ENCODE data around the gene PDE11A. TPM values are rescaled to one million over a fixed set of nuclear protein-coding genes. Genes with fewer than 3 reads are reported as not detected.

The PDE11A gene
- total RNA-seq, 4 donors from 2014 or later = under 0.01 to 0.58 (median under 0.01) TPM; not detected in 1

DNA sequence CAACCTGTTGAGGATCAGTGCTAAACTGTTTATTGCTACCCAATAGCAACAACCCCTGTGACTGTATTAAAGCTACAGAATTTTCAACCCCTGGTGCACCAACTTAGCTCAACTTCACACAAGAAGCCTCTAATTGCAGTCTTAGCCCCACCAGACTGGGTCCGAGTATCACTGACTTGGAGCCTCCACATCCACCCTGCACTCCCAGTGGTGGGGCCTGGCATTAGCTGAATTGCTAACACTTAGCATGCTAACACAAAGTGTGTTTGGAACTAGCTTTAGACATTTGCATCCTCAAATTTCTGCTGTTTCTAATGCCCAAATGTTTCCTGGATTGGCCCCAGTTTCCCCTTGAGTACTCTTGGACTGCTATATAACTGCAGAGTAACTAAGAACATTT is 381.4 kb downstream of the PDE11A start:
- intact Hi-C loops (cut with DNase I) = no loop called here

DNA sequence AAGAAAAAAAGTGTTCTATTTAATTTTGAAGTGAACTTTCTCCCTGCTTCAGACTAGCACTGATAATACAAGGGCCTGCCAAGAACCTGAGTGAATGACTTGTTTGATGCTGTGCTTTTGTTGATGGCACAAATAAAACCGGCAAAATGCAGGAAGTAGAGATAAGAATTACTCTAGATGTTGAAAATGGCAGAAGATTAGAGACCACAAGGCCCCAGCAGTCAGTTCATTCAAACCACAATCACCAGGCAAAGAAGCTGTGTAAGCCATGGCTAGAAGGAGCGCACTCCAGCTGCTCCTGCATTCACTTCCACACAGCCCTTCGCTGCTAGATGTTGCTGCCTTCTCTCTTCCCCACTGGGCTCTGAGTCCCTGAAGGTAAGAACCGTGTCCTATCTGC is 383.0 kb downstream of the PDE11A start:
- H3K36me3 ChIP-seq = no peaks in the 10 kb centered on the region
- no peak for TF ChIP-seq POLR2A (IDR thresholded peaks at IDR 0.05; ENCODE audit: low read depth)
- no peak for TF ChIP-seq POLR2AphosphoS5 (IDR thresholded peaks at IDR 0.05)
- no peak for TF ChIP-seq EP300 (IDR thresholded peaks at IDR 0.05)
- TF ChIP-seq CTCF (IDR thresholded peaks at IDR 0.05) = no peak
- no peaks in the 10 kb centered on the region for H3K9me3 ChIP-seq
- no peaks in the 10 kb centered on the region for H3K4me1 ChIP-seq
- no peak overlapping the region for H3K27ac ChIP-seq (replicated peaks in 1 of 4)
- intact Hi-C loops (cut with DNase I) = no loop called here
- no peaks in the 10 kb centered on the region for H3K27me3 ChIP-seq
- 64% methylated on average over 4 of the region's 4 CpGs for WGBS
- no peak for DNase-seq (ENCODE audit: extremely low spot score)
- no peak overlapping the region for H3K4me3 ChIP-seq

More for the DNA sequence above, 381.4 kb downstream of the PDE11A start:
- 25% methylated on average over 1 of the region's 1 CpG for WGBS
- Histone ChIP-seq H3K27ac (replicated peaks in 1 of 4) (no peak overlapping the region), H3K27me3 (no peaks in the 10 kb centered on the region), H3K4me1 (no peaks in the 10 kb centered on the region), H3K36me3 (no peaks in the 10 kb centered on the region), H3K4me3 (no peak overlapping the region), H3K9me3 (no peaks in the 10 kb centered on the region)
- TF ChIP-seq EP300 (IDR thresholded peaks at IDR 0.05) (no peak), CTCF (IDR thresholded peaks at IDR 0.05) (no peak), POLR2AphosphoS5 (IDR thresholded peaks at IDR 0.05) (no peak), POLR2A (IDR thresholded peaks at IDR 0.05; ENCODE audit: low read depth) (no peak)
- DNase-seq (ENCODE audit: extremely low spot score) = no peak

DNA sequence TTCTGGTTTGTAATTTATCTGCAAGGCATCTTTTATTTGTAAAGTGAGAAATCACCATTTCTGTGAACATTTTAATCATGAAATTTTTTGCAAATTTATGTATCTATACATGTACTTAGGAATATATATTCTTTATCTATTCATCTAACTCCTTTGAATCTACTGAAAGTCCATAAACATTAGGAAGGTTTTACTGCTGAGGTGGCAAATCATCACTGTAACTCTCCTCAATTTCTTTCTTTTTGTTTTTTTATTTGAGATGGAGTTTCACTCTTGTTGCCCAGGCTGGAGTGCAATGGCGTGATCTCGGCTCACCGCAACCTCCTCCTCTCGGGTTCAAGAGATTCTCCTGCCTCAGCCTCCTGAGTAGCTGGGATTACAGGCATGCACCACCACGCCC is 383.7 kb downstream of the PDE11A start:
- TF ChIP-seq POLR2A (IDR thresholded peaks at IDR 0.05; ENCODE audit: low read depth) = no peak
- TF ChIP-seq CTCF (IDR thresholded peaks at IDR 0.05) = no peak
- no peak for TF ChIP-seq POLR2AphosphoS5 (IDR thresholded peaks at IDR 0.05)
- no peak for TF ChIP-seq EP300 (IDR thresholded peaks at IDR 0.05)
- intact Hi-C loops (cut with DNase I) = no loop called here
- 93% methylated on average over 5 of the region's 5 CpGs for WGBS
- Histone ChIP-seq H3K36me3 (no peaks in the 10 kb centered on the region), H3K4me3 (no peak overlapping the region), H3K27me3 (no peaks in the 10 kb centered on the region), H3K27ac (replicated peaks in 1 of 4) (no peak overlapping the region), H3K9me3 (no peaks in the 10 kb centered on the region), H3K4me1 (no peaks in the 10 kb centered on the region)
- DNase-seq (ENCODE audit: extremely low spot score) = no peak

DNA sequence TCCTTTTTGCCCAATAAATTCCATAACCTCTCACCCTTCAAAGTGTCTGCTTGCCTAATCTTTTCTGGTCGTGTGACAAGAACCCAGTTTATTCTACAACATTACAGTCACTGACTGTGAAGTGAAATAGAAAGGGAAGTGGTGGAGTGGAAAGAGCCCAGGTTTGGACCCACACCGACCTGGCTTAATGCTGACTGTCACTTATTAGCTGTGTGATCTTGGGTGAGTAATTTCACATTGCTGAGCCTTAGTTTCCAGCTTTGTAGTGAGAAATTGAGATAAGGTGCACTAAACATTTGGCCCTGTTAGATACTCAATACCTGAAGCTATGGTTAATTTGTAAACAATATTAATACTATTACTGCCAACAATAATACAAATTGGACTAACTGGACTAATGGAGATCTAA is 388.9 kb downstream of the PDE11A start:
- 71% methylated on average over 2 of the region's 2 CpGs for WGBS

DNA sequence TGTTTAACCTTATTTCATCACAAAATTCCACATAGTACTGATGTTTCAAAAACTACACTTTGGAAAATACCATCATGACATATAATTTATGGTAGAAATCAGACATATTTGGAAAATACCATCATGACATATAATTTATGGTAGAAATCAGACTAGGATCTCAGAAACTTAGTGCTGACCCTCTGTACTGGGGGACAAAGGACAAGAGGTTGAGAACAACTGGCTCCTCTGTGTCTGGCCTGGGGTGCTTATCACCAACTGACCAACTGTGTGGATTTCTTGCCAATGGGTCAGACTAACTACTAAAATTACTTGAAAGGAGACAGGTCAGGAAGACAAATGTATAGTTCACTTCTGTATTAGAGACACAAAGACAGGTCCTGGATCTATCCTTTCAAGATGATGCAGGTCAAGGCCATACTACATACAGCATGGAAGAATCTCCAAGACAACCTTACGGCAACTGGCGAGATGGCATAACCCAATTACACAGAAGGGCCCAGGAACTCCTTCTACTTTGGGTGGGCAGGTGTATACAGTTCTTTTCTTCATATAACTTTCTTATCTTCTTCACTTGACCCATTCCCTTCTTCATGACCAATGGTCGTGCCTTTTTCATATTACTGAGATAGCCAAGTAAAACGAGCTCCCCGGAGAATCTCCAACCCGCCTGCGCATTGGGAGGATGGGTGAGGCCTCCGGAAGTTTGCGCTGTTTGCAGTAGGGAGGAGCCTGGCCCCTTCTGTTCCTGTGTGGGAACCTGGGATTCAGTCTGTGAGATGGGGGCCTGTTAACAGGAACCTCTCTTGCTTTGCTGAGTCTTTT is 389.5 kb downstream of the PDE11A start:
- WGBS = 90% methylated on average over 9 of the region's 9 CpGs
- intact Hi-C loops (cut with DNase I) = no loop called here

More for the DNA sequence above, 388.9 kb downstream of the PDE11A start:
- TF ChIP-seq EP300 (IDR thresholded peaks at IDR 0.05) (no peak), POLR2A (IDR thresholded peaks at IDR 0.05; ENCODE audit: low read depth) (no peak)
- Histone ChIP-seq H3K27me3 (no peaks in the 10 kb centered on the region), H3K27ac (replicated peaks in 1 of 4) (no peak overlapping the region), H3K4me3 (no peak overlapping the region), H3K4me1 (peaks cover 0 to 6% (median 0%) of the 10 kb centered on the region in 4 donors), H3K36me3 (no peaks in the 10 kb centered on the region), H3K9me3 (no peaks in the 10 kb centered on the region)
- intact Hi-C loops (cut with DNase I) = no loop called here
- DNase-seq (ENCODE audit: extremely low spot score) = no peak

More for the DNA sequence above, 389.5 kb downstream of the PDE11A start:
- H3K9me3 ChIP-seq = no peaks in the 10 kb centered on the region
- no peak for DNase-seq (ENCODE audit: extremely low spot score)
- TF ChIP-seq POLR2A (IDR thresholded peaks at IDR 0.05; ENCODE audit: low read depth) = no peak
- TF ChIP-seq CTCF (IDR thresholded peaks at IDR 0.05) = no peak
- no peak for TF ChIP-seq EP300 (IDR thresholded peaks at IDR 0.05)
- TF ChIP-seq POLR2AphosphoS5 (IDR thresholded peaks at IDR 0.05) = no peak
- no peaks in the 10 kb centered on the region for H3K36me3 ChIP-seq
- no peak overlapping the region for H3K27ac ChIP-seq (replicated peaks in 1 of 4)
- peaks cover 0 to 6% (median 0%) of the 10 kb centered on the region in 4 donors for H3K4me1 ChIP-seq
- H3K27me3 ChIP-seq = no peaks in the 10 kb centered on the region
- H3K4me3 ChIP-seq = no peak overlapping the region
